Psoas muscle (tissue), 8 donors: Measurements from ENCODE around the gene ARFIP1. TPM values are rescaled to one million over a fixed set of nuclear protein-coding genes. Genes with fewer than 3 reads are reported as not detected.

Source experiments
- ATAC-seq, 4 donors: fragments of 200-7000 bp; cut with Tn5 transposase; one replicate each; pipeline ENCODE4 v1.9.1; 2020; ENCODE audit warnings: moderate library complexity in 3 of 4, mild to moderate bottlenecking in 2 of 4
- DNase-seq, 2 donors: peaks; one replicate each; pipeline ENCODE4 v3.0.0-alpha.2; 2020
- H3K27ac ChIP-seq: fragments of 200-600 bp; one replicate; pipeline ENCODE4 v1.8.0; 2022
- H3K27me3 ChIP-seq, 3 donors: fragments of 200-600 bp in 1 of 3; one replicate each; pipeline versions ENCODE4 v1.6.1 to v1.8.0; 2013 to 2022; ENCODE audit warnings: low read length in 2 of 3, mild to moderate bottlenecking in 2 of 3, moderate library complexity in 1 of 3; ENCODE audit not compliant: insufficient read depth in 3 of 3
- H3K36me3 ChIP-seq, 2 donors: fragments of 200-600 bp in 1 of 2; one replicate each; pipeline versions ENCODE4 v1.6.1 to v1.8.0; 2013 to 2022; ENCODE audit warnings: low read depth in 1 of 2, mild to moderate bottlenecking in 1 of 2, moderate library complexity in 1 of 2; ENCODE audit not compliant: insufficient read depth in 1 of 2
- H3K4me1 ChIP-seq: fragments of 200-600 bp; one replicate; pipeline ENCODE4 v1.8.0; 2022
- H3K4me3 ChIP-seq: fragments of 200-600 bp; one replicate; pipeline ENCODE4 v1.8.0; 2022; ENCODE audit warnings: mild to moderate bottlenecking
- H3K9me3 ChIP-seq: fragments of 200-600 bp; one replicate; pipeline ENCODE4 v1.8.0; 2022
- CTCF ChIP-seq: fragments of 200-600 bp; IDR thresholded peaks from one replicate; pipeline ENCODE4 v1.8.0; 2022; ENCODE audit warnings: antibody characterized with exemption
- WGBS, 3 donors: extraction: QIAGEN DNeasy Blood & Tissue Kit; methylation state at CpG; one replicate each; pipeline versions ENCODE4 v1.1.6 to v1.1.7; 2013; 5-methylcytosine and 5-hydroxymethylcytosine counted together
- intact Hi-C, 2 donors: fragments of 100-400 bp; cut with DNase I; formaldehyde crosslinking; loops; one replicate each; pipeline versions ENCODE4 v1.11.0 to v1.14.2; 2022
- polyA plus RNA-seq, 3 donors: library from polyadenylated mRNA; stranded (reverse); fragments of 200-250 nt; gene quantifications; one replicate each; pipeline ENCODE4 v1.2.3, GENCODE V29; 2013
- total RNA-seq, 4 donors: library from RNA; stranded (reverse); fragmentation: NEBNext Ultra II Directional in 2 of 4; extraction: Animal tissue kit (Norgen Biotek cat#: 25700) in 2 of 4; gene quantifications; one replicate each; pipeline versions ENCODE4 v1.2.1 to v1.2.4, GENCODE V29; 2021 to 2023
- donor health status: healthy with polysubstance abuse.
- donor health status: DM: no; HTN: no; CAD: no; lungs with moderate emphysema.
- donor health status: Bipolar disorder and iron deficiency.
- donor health status: healthy.
- donor health status: DM: yes; HTN: yes; CAD: no.
- donor health status: DM: no; HTN: no; CAD: no.
- donor health status: DM: no; HTN: no; CAD: no.
- donor health status: DM: yes; HTN: yes; CAD: no.

The ARFIP1 gene
- total and polyA plus RNA-seq, 7 donors = 6.8 to 15.7 (median 12.2) TPM

DNA sequence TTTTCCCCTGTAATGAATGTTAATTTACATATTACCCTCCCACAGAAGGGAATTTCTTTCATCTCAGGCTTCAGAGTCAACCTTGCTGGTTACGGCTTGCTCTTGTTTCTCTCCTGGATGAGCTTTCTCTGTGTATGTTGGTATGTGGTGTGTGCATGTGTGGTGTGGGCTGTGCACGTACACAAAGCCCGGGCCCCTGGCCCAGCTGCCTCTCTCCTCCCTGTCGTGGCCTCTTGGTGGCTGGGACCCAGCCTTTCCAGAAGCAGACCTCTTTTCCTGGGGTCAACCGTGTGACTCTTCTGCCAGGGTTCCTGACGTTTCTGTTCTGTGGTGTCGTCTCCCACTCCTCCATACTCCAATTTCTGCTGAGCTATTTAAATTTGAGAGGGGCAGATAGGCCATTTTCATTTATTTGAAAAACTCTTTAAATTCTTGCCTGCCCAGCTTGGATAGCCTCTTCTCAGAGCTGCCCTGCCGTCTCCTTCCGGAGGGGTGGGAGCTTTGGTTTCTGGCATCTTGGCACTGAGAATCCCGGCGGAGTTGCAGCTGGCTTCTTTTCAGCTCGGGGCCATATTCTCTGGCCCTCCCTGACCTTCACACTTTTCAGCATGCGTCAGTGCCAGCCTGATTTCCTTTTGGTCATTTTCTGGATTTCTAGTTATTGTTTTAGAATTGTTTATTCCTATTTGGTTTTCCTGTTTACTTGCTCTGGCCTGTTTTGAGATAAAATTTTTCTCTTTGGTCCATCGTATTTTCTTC lies 181.4 kb downstream of the ARFIP1 start:
- 38 to 47% (median 46%) methylated on average over 14 of the region's 14 CpGs for WGBS, 3 donors
- Histone ChIP-seq H3K27ac (no peak overlapping the region), H3K4me1 (no peaks in the 10 kb centered on the region), H3K4me3 (no peak overlapping the region), H3K27me3 (no peaks in the 10 kb centered on the region), H3K9me3 (no peaks in the 10 kb centered on the region), H3K36me3 (no peaks in the 10 kb centered on the region)
- no peak for TF ChIP-seq CTCF
- ATAC-seq = no peak
- DNase-seq = no peak
- intact Hi-C loops = no loop called here

DNA sequence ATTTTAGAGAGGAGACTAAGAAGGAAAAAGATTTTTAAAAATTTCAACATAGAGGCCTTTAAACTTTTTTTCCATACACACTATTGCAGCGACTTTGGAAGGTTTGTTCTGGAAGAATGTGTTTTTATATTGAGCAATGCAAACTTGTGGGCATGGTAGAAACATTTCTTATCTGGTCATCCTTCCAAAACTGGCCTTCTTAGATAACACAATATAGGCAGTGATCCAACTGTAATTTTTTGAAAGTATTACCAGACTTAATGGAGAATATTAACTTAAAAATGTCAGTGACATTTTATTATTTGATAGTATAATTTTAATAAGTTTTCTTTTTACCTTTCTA lies 182.0 kb downstream of the ARFIP1 start:
- no peaks in the 10 kb centered on the region for H3K27me3 ChIP-seq
- ATAC-seq = no peak
- H3K27ac ChIP-seq = no peak overlapping the region
- 74 to 79% (median 76%) methylated on average over 1 of the region's 1 CpG for WGBS, 3 donors
- no peaks in the 10 kb centered on the region for H3K9me3 ChIP-seq
- H3K36me3 ChIP-seq = no peaks in the 10 kb centered on the region
- DNase-seq = no peak
- intact Hi-C loops = no loop called here
- no peak for TF ChIP-seq CTCF
- no peak overlapping the region for H3K4me3 ChIP-seq
- H3K4me1 ChIP-seq = no peaks in the 10 kb centered on the region

Other genes starting within 250 kb of the ARFIP1 start
- 10 to 100 TPM; 28.7 to 41.1 (median 30.6) TPM for gene FBXW7, start 243.9 kb upstream of the ARFIP1 start, total RNA-seq
- 10 to 100 TPM in 2 of 3 donors, 1 to 10 TPM in 1; 9.8 to 23.3 (median 17.1) TPM for gene FBXW7, start 243.9 kb upstream of the ARFIP1 start, polyA plus RNA-seq
- gene TMEM154, start 100.0 kb upstream of the ARFIP1 start, total RNA-seq = under 1 TPM; 0.40 to 0.98 (median 0.67) TPM
- gene TMEM154, start 100.0 kb upstream of the ARFIP1 start, polyA plus RNA-seq = under 1 TPM; 0.06 to 0.14 (median 0.10) TPM
- gene TIGD4, start 224 bp upstream of the ARFIP1 start, total RNA-seq = under 1 TPM in 3 of 4 donors, not detected in 1; 0.12 to 0.36 (median 0.13) TPM
- gene TIGD4, start 224 bp upstream of the ARFIP1 start, polyA plus RNA-seq = under 1 TPM; 0.03 to 0.56 (median 0.12) TPM
- under 1 TPM; 0.27 to 0.54 (median 0.33) TPM for gene FHDC1, start 156.4 kb downstream of the ARFIP1 start, total RNA-seq
- gene FHDC1, start 156.4 kb downstream of the ARFIP1 start, polyA plus RNA-seq = 1 to 10 TPM in 1 of 3 donors, under 1 TPM in 2; 0.31 to 2.8 (median 0.52) TPM